Measurements from ENCODE around the gene RBM18. TPM values are rescaled to one million over a fixed set of nuclear protein-coding genes. Genes with fewer than 3 reads are reported as not detected.

RBM18 gene
- total and polyA plus RNA-seq, 2 donors (not counting 1 experiment from before 2014, with no cell fraction given): 9.7 to 12.4 TPM

DNA sequence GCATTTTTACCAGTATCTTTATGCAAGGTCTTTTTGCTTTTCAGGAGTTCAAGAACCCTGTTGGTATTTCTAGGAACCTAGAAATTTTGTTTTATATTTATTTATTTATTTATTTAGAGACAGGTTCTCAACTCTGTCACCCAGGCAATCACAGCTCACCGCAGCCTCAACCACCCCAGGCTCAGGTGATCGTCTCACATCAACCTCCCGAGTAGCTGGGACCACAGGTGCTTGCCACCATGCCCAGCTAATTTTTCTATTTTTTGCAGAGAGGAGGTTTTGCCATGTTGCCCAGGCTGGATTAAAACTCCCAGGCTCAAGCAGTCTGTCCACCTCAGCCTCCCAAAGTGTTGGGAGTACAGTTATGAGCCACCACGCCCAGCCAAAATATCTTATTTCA is 68.8 kb downstream of the RBM18 start:
- no peaks in the 10 kb centered on the region for H3K79me2 ChIP-seq (ENCODE audit: control insufficient read depth, insufficient read depth, low read length)
- H3K4me1 Mint-ChIP-seq: no peaks in the 10 kb centered on the region
- intact Hi-C loops (cut with micrococcal nuclease): no loop called here
- no peak overlapping the region for H2AFZ ChIP-seq (ENCODE audit: insufficient read depth, low read depth, low read length, poor library complexity, severe bottlenecking)
- DNase-seq (no peak), ATAC-seq (ENCODE audit: low read depth) (no peak)
- H3K27me3 Mint-ChIP-seq: peaks cover 12% of the 10 kb centered on the region
- H3K9me3 ChIP-seq (ENCODE audit: control extremely low read depth in 1 of 3, control insufficient read depth in 2 of 3, insufficient read depth in 1 of 3, low read length in 2 of 3): no peaks in the 10 kb centered on the region
- 75% methylated on average over 2 of the region's 4 CpGs for WGBS (ENCODE audit: insufficient coverage)
- CTCF ChIA-PET: no interaction called here
- H3K27ac Mint-ChIP-seq: no peak overlapping the region
- no peak overlapping the region for H3K4me2 ChIP-seq (replicated peaks; ENCODE audit: low read depth, low read length, poor library complexity, severe bottlenecking)
- no peaks in the 10 kb centered on the region for H3K4me1 ChIP-seq (ENCODE audit: control insufficient read depth in 2 of 2, insufficient read depth in 2 of 2, low read length in 2 of 2)
- H3K4me3 Mint-ChIP-seq: no peak overlapping the region
- no peaks in the 10 kb centered on the region for H3K36me3 ChIP-seq (replicated peaks in 1 of 2; ENCODE audit: control extremely low read depth in 1 of 2, control insufficient read depth in 1 of 2, extremely low read depth in 1 of 2, insufficient read depth in 2 of 2, low read length in 1 of 2)
- H3K4me3 ChIP-seq (ENCODE audit: control extremely low read depth in 1 of 5, extremely low read depth in 1 of 5, insufficient read depth in 1 of 5, low read depth in 2 of 5, low read length in 4 of 5): no peak overlapping the region
- no peak overlapping the region for H3K27ac ChIP-seq (ENCODE audit: low read length in 2 of 2)
- peaks cover 0 to 12% (median 0%) of the 10 kb centered on the region in 4 experiments for H3K27me3 ChIP-seq (replicated peaks in 1 of 4; ENCODE audit: control extremely low read depth in 1 of 4, control insufficient read depth in 3 of 4, insufficient read depth in 4 of 4, low read length in 3 of 4)
- H3K9ac ChIP-seq (ENCODE audit: low read length): no peak overlapping the region
- TF ChIP-seq EZH2 (IDR thresholded peaks at IDR 0.05; ENCODE audit: borderline replicate concordance, insufficient read depth, low read depth, low read length, poor library complexity, severe bottlenecking): no peak
- TF ChIP-seq, protein P1, sequence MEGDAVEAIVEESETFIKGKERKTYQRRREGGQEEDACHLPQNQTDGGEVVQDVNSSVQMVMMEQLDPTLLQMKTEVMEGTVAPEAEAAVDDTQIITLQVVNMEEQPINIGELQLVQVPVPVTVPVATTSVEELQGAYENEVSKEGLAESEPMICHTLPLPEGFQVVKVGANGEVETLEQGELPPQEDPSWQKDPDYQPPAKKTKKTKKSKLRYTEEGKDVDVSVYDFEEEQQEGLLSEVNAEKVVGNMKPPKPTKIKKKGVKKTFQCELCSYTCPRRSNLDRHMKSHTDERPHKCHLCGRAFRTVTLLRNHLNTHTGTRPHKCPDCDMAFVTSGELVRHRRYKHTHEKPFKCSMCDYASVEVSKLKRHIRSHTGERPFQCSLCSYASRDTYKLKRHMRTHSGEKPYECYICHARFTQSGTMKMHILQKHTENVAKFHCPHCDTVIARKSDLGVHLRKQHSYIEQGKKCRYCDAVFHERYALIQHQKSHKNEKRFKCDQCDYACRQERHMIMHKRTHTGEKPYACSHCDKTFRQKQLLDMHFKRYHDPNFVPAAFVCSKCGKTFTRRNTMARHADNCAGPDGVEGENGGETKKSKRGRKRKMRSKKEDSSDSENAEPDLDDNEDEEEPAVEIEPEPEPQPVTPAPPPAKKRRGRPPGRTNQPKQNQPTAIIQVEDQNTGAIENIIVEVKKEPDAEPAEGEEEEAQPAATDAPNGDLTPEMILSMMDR (IDR thresholded peaks at IDR 0.05): no peak
- H3K9me3 Mint-ChIP-seq (ENCODE audit: insufficient read depth): no peaks in the 10 kb centered on the region
- H4K20me1 ChIP-seq (ENCODE audit: control insufficient read depth, insufficient read depth, low read length, poor library complexity, severe bottlenecking): no peaks in the 10 kb centered on the region
- POLR2A ChIA-PET: no interaction called here

DNA sequence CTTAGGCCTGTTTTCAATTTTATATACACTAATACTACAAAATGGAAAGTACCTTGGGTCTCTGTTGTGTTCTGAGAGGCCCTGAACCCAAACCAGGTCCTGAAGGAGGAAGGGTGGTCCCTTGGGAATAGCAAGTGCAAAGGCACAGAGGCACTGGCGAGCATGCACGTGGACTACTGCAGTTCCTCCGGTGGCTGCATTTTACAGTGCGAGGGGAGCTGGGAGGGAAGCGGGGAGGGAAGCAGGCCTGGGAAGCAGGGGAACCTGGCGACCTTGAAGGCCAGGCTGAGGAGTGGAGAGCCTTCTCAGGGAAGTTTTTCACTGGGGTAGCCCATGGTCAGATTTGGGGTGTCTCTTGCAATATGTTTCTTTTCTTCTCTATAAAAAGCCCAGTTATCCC is 71.0 kb downstream of the RBM18 start:
- TF ChIP-seq EZH2 (IDR thresholded peaks at IDR 0.05; ENCODE audit: borderline replicate concordance, insufficient read depth, low read depth, low read length, poor library complexity, severe bottlenecking): no peak
- TF ChIP-seq, protein P1 (IDR thresholded peaks at IDR 0.05): no peak
- Histone ChIP-seq H3K4me3 (ENCODE audit: control extremely low read depth in 1 of 5, extremely low read depth in 1 of 5, insufficient read depth in 1 of 5, low read depth in 2 of 5, low read length in 4 of 5) (no peak overlapping the region), H3K9me3 (ENCODE audit: control extremely low read depth in 1 of 3, control insufficient read depth in 2 of 3, insufficient read depth in 1 of 3, low read length in 2 of 3) (no peaks in the 10 kb centered on the region), H3K27me3 (replicated peaks in 1 of 4; ENCODE audit: control extremely low read depth in 1 of 4, control insufficient read depth in 3 of 4, insufficient read depth in 4 of 4, low read length in 3 of 4) (peaks cover 0 to 12% (median 0%) of the 10 kb centered on the region in 4 experiments), H3K27ac (ENCODE audit: low read length in 2 of 2) (no peak overlapping the region), H3K79me2 (ENCODE audit: control insufficient read depth, insufficient read depth, low read length) (no peaks in the 10 kb centered on the region), H3K9ac (ENCODE audit: low read length) (no peak overlapping the region), H3K36me3 (replicated peaks in 1 of 2; ENCODE audit: control extremely low read depth in 1 of 2, control insufficient read depth in 1 of 2, extremely low read depth in 1 of 2, insufficient read depth in 2 of 2, low read length in 1 of 2) (no peaks in the 10 kb centered on the region), H2AFZ (ENCODE audit: insufficient read depth, low read depth, low read length, poor library complexity, severe bottlenecking) (no peak overlapping the region), H3K4me2 (replicated peaks; ENCODE audit: low read depth, low read length, poor library complexity, severe bottlenecking) (no peak overlapping the region), H4K20me1 (ENCODE audit: control insufficient read depth, insufficient read depth, low read length, poor library complexity, severe bottlenecking) (no peaks in the 10 kb centered on the region), H3K4me1 (ENCODE audit: control insufficient read depth in 2 of 2, insufficient read depth in 2 of 2, low read length in 2 of 2) (no peaks in the 10 kb centered on the region)
- intact Hi-C loops (cut with micrococcal nuclease): no loop called here
- DNase-seq: no peak
- ChIA-PET CTCF (no interaction called here), POLR2A (no interaction called here)
- ATAC-seq (ENCODE audit: low read depth): no peak
- Mint-ChIP-seq H3K27ac (no peak overlapping the region), H3K27me3 (peaks cover 12% of the 10 kb centered on the region), H3K4me1 (no peaks in the 10 kb centered on the region), H3K4me3 (no peak overlapping the region), H3K9me3 (ENCODE audit: insufficient read depth) (no peaks in the 10 kb centered on the region)
- 87% methylated on average over 4 of the region's 6 CpGs for WGBS (ENCODE audit: insufficient coverage)
